ENCODE results near the gene TBC1D2B.
"Not testable (repeated sequence)": the region's sequence is repeated elsewhere in the genome, so short reads cannot be mapped to it uniquely, and the experiment has no call there.

- TF ChIP-seq, protein P1, sequence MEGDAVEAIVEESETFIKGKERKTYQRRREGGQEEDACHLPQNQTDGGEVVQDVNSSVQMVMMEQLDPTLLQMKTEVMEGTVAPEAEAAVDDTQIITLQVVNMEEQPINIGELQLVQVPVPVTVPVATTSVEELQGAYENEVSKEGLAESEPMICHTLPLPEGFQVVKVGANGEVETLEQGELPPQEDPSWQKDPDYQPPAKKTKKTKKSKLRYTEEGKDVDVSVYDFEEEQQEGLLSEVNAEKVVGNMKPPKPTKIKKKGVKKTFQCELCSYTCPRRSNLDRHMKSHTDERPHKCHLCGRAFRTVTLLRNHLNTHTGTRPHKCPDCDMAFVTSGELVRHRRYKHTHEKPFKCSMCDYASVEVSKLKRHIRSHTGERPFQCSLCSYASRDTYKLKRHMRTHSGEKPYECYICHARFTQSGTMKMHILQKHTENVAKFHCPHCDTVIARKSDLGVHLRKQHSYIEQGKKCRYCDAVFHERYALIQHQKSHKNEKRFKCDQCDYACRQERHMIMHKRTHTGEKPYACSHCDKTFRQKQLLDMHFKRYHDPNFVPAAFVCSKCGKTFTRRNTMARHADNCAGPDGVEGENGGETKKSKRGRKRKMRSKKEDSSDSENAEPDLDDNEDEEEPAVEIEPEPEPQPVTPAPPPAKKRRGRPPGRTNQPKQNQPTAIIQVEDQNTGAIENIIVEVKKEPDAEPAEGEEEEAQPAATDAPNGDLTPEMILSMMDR (IDR thresholded peaks at IDR 0.05 in 8 of 11, conservative IDR thresholded peaks at IDR 0.05 in 3 of 11) = not testable (repeated sequence)
- not testable (repeated sequence) for TF ChIP-seq POLR2AphosphoS5, POLR2A (IDR thresholded peaks at IDR 0.05)
Measured at GRCh38 chr15:77996713-77997171, 80.8 kb downstream of the TBC1D2B start.

All from spleen (tissue), 7 donors.